ENCODE results near the gene CDK2.
"Not testable (repeated sequence)": the region's sequence is repeated elsewhere in the genome, so short reads cannot be mapped to it uniquely, and the experiment has no call there.

CDK2 gene

GRCh38 chr12:55966408-55967281 lies at the start of gene CDK2:
Gene CDK2, plus strand, starts transcription at chr12:55966830. Its CDS starts 179 bp downstream, at chr12:55967009.
- TF ChIP-seq CTCF (IDR thresholded peaks at IDR 0.05; ENCODE audit: low read length, missing control alignments), result no peak

GRCh38 chr12:55919032-55919431 lies 47.6 kb upstream of the CDK2 start:
- not testable (repeated sequence) for H3K4me3 ChIP-seq (replicated peaks; ENCODE audit: low read depth, low read length)
- peak; percentile 46 for DNase-seq (ENCODE audit: low read depth)

More at GRCh38 chr12:55966408-55967281, at the start of gene CDK2:
- peak; percentile 74 for DNase-seq (ENCODE audit: low read depth)
- peak within 1 kb of the TSS; percentile 89 for H3K4me3 ChIP-seq (replicated peaks; ENCODE audit: low read depth, low read length)

GRCh38 chr12:55922126-55922525 lies 44.5 kb upstream of the CDK2 start:
- no peak for TF ChIP-seq CTCF (IDR thresholded peaks at IDR 0.05; ENCODE audit: low read length, missing control alignments)
- no peak for DNase-seq (ENCODE audit: low read depth)
- H3K4me3 ChIP-seq (replicated peaks; ENCODE audit: low read depth, low read length), result no peak overlapping the region

GRCh38 chr12:55923648-55924047 lies 43.0 kb upstream of the CDK2 start:
- DNase-seq (ENCODE audit: low read depth); H3K4me3 ChIP-seq (replicated peaks; ENCODE audit: low read depth, low read length): not testable (repeated sequence)

GRCh38 chr12:55925371-55925770 lies 41.3 kb upstream of the CDK2 start:
- TF ChIP-seq CTCF (IDR thresholded peaks at IDR 0.05; ENCODE audit: low read length, missing control alignments), result no peak
- DNase-seq (ENCODE audit: low read depth), result no peak
- H3K4me3 ChIP-seq (replicated peaks; ENCODE audit: low read depth, low read length), result no peak overlapping the region

GRCh38 chr12:55925870-55926737 lies 40.5 kb upstream of the CDK2 start:
- TF ChIP-seq CTCF (IDR thresholded peaks at IDR 0.05; ENCODE audit: low read length, missing control alignments), result no peak
- no peak for DNase-seq (ENCODE audit: low read depth)

GRCh38 chr12:55926738-55927587 lies 39.7 kb upstream of the CDK2 start:
- peak overlapping the region; percentile 99 for H3K4me3 ChIP-seq (replicated peaks; ENCODE audit: low read depth, low read length)
- peak; percentile 64 for TF ChIP-seq CTCF (IDR thresholded peaks at IDR 0.05; ENCODE audit: low read length, missing control alignments)
- peak; percentile 92 for DNase-seq (ENCODE audit: low read depth)

More at GRCh38 chr12:55925870-55926737, 40.5 kb upstream of the CDK2 start:
- H3K4me3 ChIP-seq (replicated peaks; ENCODE audit: low read depth, low read length), result peak overlapping the region; percentile 99
